Heart left ventricle (tissue), 16 donors: ENCODE data around the gene APOD. TPM values are rescaled to one million over a fixed set of nuclear protein-coding genes. Genes with fewer than 3 reads are reported as not detected.

Experiments
- ATAC-seq, 4 donors: fragments of 200-7000 bp; cut with Tn5 transposase; one replicate each; pipeline ENCODE4 v1.9.1; 2020 to 2022; ENCODE audit warnings: moderate library complexity in 4 of 4, mild to moderate bottlenecking in 3 of 4, moderate number of reproducible peaks in 1 of 4
- DNase-seq, 5 donors: peaks; one replicate each; pipeline ENCODE4 v3.0.0-alpha.2; 2020
- H3K27ac ChIP-seq, 12 donors: fragments of 200-600 bp; sonication (generic) in 4 of 12; one replicate each; pipeline versions ENCODE4 v1.5.0 to v1.8.0; 2016 to 2022; ENCODE audit warnings: mild to moderate bottlenecking in 2 of 12
- H3K27me3 ChIP-seq, 9 donors: fragments of 200-600 bp; sonication (generic) in 2 of 9; one replicate each; pipeline versions ENCODE4 v1.5.1 to v1.8.0; 2016 to 2022; ENCODE audit warnings: mild to moderate bottlenecking in 3 of 9
- H3K36me3 ChIP-seq, 9 donors: fragments of 200-600 bp; sonication (generic) in 2 of 9; one replicate each; pipeline versions ENCODE4 v1.5.0 to v1.8.0; 2018 to 2022; ENCODE audit warnings: mild to moderate bottlenecking in 2 of 9
- H3K4me1 ChIP-seq, 12 donors: fragments of 200-600 bp; sonication (generic) in 4 of 12; one replicate each; pipeline versions ENCODE4 v1.5.0 to v1.8.0; 2016 to 2022; ENCODE audit warnings: mild to moderate bottlenecking in 3 of 12
- H3K4me3 ChIP-seq, 12 donors: fragments of 200-600 bp; sonication (generic) in 4 of 12; one replicate each; pipeline versions ENCODE4 v1.5.0 to v1.8.0; 2017 to 2022; ENCODE audit warnings: mild to moderate bottlenecking in 9 of 12, moderate library complexity in 4 of 12
- H3K9me3 ChIP-seq, 12 donors: fragments of 200-600 bp; sonication (generic) in 4 of 12; one replicate each; pipeline versions ENCODE4 v1.5.0 to v1.8.0; 2016 to 2022; ENCODE audit warnings: mild to moderate bottlenecking in 1 of 12
- POLR2A ChIP-seq, 2 donors: fragments of 450-650 bp; IDR thresholded peaks; one replicate each; pipeline ENCODE4 v1.6.1; 2017; ENCODE audit warnings: antibody characterized with exemption in 2 of 2, mild to moderate bottlenecking in 2 of 2, moderate library complexity in 2 of 2
- WGBS, 4 donors: extraction: QIAGEN DNeasy Blood & Tissue Kit in 2 of 4; methylation state at CpG; one replicate each; pipeline versions ENCODE4 v1.1.5 to v1.1.7; 2013 to 2018; 5-methylcytosine and 5-hydroxymethylcytosine counted together
- intact Hi-C, 10 donors: fragments of 100-400 bp; cut with DNase I; formaldehyde crosslinking; loops; one replicate each; pipeline versions ENCODE4 v1.11.1 to v1.14.2; 2022
- polyA plus RNA-seq, 2 donors: library from polyadenylated mRNA; stranded (reverse); fragments of 200-250 nt; gene quantifications; one replicate each; pipeline ENCODE4 v1.2.3, GENCODE V29; 2013
- total RNA-seq, 9 donors: library from RNA; depleted of rRNA in 2 of 9; stranded (reverse); fragments of >200 nt in 2 of 9; fragmentation: NEBNext Ultra II Directional in 3 of 9; extraction: Animal tissue kit (Norgen Biotek cat#: 25700) in 3 of 9; gene quantifications; one replicate each; pipeline versions ENCODE4 v1.1.0 to v1.2.4, GENCODE V29; 2016 to 2023
- TF ChIP-seq, protein P1 (sequence below), 12 donors: fragments of 200-600 bp; sonication (generic) in 4 of 12; IDR thresholded peaks; one replicate each; pipeline versions ENCODE4 v1.5.0 to v1.8.0; 2018 to 2022; ENCODE audit warnings: antibody characterized with exemption in 12 of 12, mild to moderate bottlenecking in 5 of 12
- donor health status: ischemic (EF 13 %, LVEDD 7.1; RV severe dilation, severe dysfunction).
- donor health status: healthy with polysubstance abuse.
- donor health status: DM: no; HTN: yes; CAD: no.
- donor health status: DM: no; HTN: no; CAD: no.
- donor health status: ischemic (EF 25% LVEDD 6.9; RV normal size, moderate dysfunction).
- donor health status: ischemic (EF 25% LVEDD 5.7; RV mildly dilated, moderate dysfunction).
- donor health status: healthy.
- donor health status: DM: yes; HTN: yes; CAD: no.
- donor health status: ischemic (EF 35%, LVEDD 5.7; RV mildly dilated, moderate dysfunction).
- donor health status: nonischemic (EF 11% LVEDD 7.7; RV severe dilation, severe dysfunction).
- donor health status: DM: yes; HTN: yes; CAD: no.
- donor health status: PGD.
- donor health status: ischemic (EF 29% LVEDD 5.4; RV normal size, mild dysfunction).
- donor health status: nonischemic (EF 23%, LVEDD 6.1; RV moderate dilation, normal function).

The APOD gene
- total and polyA plus RNA-seq, 11 donors: 101 to 1,096 (median 214) TPM

DNA sequence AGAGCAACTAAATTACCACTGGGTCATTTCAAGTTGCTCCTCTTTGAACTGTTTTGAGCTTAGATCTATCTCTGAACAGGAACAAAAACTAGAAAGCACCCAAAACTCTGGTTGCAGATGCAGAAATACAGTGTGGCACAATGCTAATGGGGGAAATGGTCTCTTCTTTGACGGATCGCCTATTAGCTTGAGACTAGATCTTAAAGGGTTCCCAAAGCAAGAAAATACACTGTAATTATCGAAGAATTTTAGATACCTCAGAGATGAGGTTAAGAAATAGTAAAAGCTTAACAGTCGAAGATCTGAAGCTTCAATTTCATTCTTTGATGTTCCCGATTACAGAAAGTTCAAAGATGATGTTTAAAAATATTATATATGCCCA lies 41.4 kb downstream of the APOD start:
- Histone ChIP-seq H3K27me3 (no peaks in the 10 kb centered on the region), H3K9me3 (no peaks in the 10 kb centered on the region), H3K4me1 (peaks cover 3 to 86% (median 68%) of the 10 kb centered on the region in 12 donors), H3K4me3 (peak overlapping the region; percentile 74 to 98 (median 88)), H3K36me3 (no peaks in the 10 kb centered on the region), H3K27ac (peak overlapping the region in 11 of 12 donors; percentile 89 to 97 (median 94))
- no peak for DNase-seq
- 0 to 1% (median 1%) methylated on average over 5 of the region's 5 CpGs for WGBS, 4 donors
- TF ChIP-seq POLR2A (IDR thresholded peaks at IDR 0.05): no peak
- TF ChIP-seq, protein P1, sequence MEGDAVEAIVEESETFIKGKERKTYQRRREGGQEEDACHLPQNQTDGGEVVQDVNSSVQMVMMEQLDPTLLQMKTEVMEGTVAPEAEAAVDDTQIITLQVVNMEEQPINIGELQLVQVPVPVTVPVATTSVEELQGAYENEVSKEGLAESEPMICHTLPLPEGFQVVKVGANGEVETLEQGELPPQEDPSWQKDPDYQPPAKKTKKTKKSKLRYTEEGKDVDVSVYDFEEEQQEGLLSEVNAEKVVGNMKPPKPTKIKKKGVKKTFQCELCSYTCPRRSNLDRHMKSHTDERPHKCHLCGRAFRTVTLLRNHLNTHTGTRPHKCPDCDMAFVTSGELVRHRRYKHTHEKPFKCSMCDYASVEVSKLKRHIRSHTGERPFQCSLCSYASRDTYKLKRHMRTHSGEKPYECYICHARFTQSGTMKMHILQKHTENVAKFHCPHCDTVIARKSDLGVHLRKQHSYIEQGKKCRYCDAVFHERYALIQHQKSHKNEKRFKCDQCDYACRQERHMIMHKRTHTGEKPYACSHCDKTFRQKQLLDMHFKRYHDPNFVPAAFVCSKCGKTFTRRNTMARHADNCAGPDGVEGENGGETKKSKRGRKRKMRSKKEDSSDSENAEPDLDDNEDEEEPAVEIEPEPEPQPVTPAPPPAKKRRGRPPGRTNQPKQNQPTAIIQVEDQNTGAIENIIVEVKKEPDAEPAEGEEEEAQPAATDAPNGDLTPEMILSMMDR (IDR thresholded peaks at IDR 0.05): no peak
- intact Hi-C loops: no loop called here
- no peak for ATAC-seq

DNA sequence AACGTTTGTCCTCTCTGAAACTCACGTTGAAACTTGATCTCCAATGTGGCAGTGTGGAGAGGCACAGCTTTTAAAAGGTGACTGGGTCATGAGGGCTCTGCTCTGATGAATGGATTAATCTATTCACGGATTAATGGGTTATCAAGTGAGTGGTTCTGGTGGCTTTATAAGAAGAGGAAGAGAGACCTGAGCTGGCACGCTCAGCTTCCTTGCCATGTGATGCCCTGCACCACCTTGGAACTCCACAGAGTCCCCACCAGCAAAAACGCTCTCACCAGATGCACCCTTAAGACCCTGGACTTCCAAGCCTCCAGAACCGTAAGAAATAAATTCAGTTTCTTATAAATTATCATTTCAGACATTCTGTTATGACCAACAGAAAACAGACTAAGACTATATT lies 43.2 kb downstream of the APOD start:
- H3K27ac ChIP-seq: no peak overlapping the region
- H3K27me3 ChIP-seq: no peaks in the 10 kb centered on the region
- intact Hi-C loops: no loop called here
- H3K4me1 ChIP-seq: peaks cover 3 to 75% (median 57%) of the 10 kb centered on the region in 12 donors
- DNase-seq (no peak), ATAC-seq (no peak)
- WGBS, 4 donors: 45 to 56% (median 47%) methylated on average over 6 of the region's 6 CpGs
- H3K4me3 ChIP-seq: peak overlapping the region in 7 of 12 donors; percentile 74 to 98 (median 94)
- H3K9me3 ChIP-seq: no peaks in the 10 kb centered on the region
- no peaks in the 10 kb centered on the region for H3K36me3 ChIP-seq
- TF ChIP-seq, protein P1 (IDR thresholded peaks at IDR 0.05): no peak
- no peak for TF ChIP-seq POLR2A (IDR thresholded peaks at IDR 0.05)

DNA sequence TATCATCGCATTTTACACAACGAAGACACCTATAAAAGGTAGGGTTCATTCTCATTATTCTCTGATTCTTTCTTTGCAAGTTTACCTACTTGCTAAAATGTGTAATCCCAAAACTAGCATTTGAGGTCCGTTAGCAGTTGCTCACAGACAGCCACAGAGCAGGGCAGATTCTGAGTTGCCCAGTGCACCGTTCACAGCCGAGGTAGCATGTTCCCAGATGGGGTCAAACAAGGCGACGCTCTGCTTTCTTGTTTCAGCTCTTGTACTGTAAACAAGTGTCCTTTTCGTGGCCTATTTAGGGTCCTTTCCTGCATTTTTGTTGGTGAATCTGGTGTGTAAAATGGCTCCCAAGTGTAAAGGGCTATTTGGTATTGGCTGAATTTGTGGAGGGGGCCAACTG lies 43.7 kb downstream of the APOD start:
- H3K27ac ChIP-seq: no peak overlapping the region
- H3K9me3 ChIP-seq: no peaks in the 10 kb centered on the region
- H3K36me3 ChIP-seq: no peaks in the 10 kb centered on the region
- DNase-seq (no peak), ATAC-seq (no peak)
- H3K4me1 ChIP-seq: peaks cover 3 to 70% (median 54%) of the 10 kb centered on the region in 12 donors
- H3K27me3 ChIP-seq: no peaks in the 10 kb centered on the region
- peak overlapping the region in 4 of 12 donors; percentile 3 to 98 (median 45) for H3K4me3 ChIP-seq
- intact Hi-C loops: no loop called here
- 60 to 74% (median 65%) methylated on average over 8 of the region's 8 CpGs for WGBS, 4 donors
- TF ChIP-seq POLR2A (IDR thresholded peaks at IDR 0.05): no peak
- TF ChIP-seq, protein P1 (IDR thresholded peaks at IDR 0.05): no peak

DNA sequence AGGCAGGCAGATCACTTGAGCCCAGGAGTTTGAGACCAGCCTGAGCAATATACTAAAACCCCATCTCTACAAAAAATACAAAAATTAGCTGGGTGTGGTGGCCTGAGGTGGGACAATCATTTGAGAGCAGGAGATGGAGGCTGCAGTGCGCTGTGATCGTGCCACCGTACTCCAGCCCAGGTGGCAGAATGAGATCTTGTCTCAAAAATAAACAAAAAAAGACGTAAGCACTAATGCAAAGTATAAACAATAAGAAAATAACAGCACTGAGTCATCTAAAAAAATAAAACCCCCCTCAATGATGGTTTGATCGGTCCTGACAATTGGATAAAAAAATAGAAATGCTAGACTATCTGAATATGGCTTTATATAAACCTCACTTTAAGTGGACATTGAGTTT lies 44.3 kb downstream of the APOD start:
- Histone ChIP-seq H3K9me3 (no peaks in the 10 kb centered on the region), H3K4me1 (peaks cover 3 to 65% (median 49%) of the 10 kb centered on the region in 12 donors), H3K36me3 (no peaks in the 10 kb centered on the region), H3K27me3 (no peaks in the 10 kb centered on the region), H3K4me3 (no peak overlapping the region), H3K27ac (no peak overlapping the region)
- no peak for TF ChIP-seq POLR2A (IDR thresholded peaks at IDR 0.05)
- TF ChIP-seq, protein P1 (IDR thresholded peaks at IDR 0.05): no peak
- ATAC-seq (no peak), DNase-seq (no peak)
- WGBS, 4 donors: 90 to 91% (median 90%) methylated on average over 5 of the region's 5 CpGs
- intact Hi-C loops: no loop called here
